ENCODE data around the gene ATP6AP1. TPM values are rescaled to one million over a fixed set of nuclear protein-coding genes. Genes with fewer than 3 reads are reported as not detected.

ATP6AP1 gene
- total and polyA plus RNA-seq, 2 experiments from 2014 or later: 37.7 to 52.1 TPM

DNA sequence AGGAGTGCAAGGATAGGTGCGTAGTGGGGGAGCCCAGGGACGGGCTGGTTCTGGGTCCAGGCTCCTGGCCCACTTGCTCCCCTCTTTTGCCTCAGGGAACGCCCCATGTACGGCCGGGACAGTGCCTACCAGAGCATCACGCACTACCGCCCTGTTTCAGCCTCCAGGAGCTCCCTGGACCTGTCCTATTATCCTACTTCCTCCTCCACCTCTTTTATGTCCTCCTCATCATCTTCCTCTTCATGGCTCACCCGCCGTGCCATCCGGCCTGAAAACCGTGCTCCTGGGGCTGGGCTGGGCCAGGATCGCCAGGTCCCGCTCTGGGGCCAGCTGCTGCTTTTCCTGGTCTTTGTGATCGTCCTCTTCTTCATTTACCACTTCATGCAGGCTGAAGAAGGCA lies 47.7 kb upstream of the ATP6AP1 start:
- no peaks in the 10 kb centered on the region for H3K9me3 Mint-ChIP-seq
- TF ChIP-seq NANOG (IDR thresholded peaks at IDR 0.05; ENCODE audit: borderline replicate concordance) (no peak), ZNF331 (CRISPR knock-in tag; IDR thresholded peaks at IDR 0.05; ENCODE audit: low read depth) (no peak), EZH2 (IDR thresholded peaks at IDR 0.05; ENCODE audit: low read depth, unreplicated experiment) (no peak), JUNB (IDR thresholded peaks at IDR 0.05; ENCODE audit: unreplicated experiment) (no peak), STAT1 (IDR thresholded peaks at IDR 0.05; ENCODE audit: unreplicated experiment) (no peak), CTCF (conservative IDR thresholded peaks at IDR 0.05; ENCODE audit: low read depth in 2 of 2) (no peak), ZNF462 (CRISPR knock-in tag; IDR thresholded peaks at IDR 0.05) (no peak)
- TF ChIP-seq, protein P1, sequence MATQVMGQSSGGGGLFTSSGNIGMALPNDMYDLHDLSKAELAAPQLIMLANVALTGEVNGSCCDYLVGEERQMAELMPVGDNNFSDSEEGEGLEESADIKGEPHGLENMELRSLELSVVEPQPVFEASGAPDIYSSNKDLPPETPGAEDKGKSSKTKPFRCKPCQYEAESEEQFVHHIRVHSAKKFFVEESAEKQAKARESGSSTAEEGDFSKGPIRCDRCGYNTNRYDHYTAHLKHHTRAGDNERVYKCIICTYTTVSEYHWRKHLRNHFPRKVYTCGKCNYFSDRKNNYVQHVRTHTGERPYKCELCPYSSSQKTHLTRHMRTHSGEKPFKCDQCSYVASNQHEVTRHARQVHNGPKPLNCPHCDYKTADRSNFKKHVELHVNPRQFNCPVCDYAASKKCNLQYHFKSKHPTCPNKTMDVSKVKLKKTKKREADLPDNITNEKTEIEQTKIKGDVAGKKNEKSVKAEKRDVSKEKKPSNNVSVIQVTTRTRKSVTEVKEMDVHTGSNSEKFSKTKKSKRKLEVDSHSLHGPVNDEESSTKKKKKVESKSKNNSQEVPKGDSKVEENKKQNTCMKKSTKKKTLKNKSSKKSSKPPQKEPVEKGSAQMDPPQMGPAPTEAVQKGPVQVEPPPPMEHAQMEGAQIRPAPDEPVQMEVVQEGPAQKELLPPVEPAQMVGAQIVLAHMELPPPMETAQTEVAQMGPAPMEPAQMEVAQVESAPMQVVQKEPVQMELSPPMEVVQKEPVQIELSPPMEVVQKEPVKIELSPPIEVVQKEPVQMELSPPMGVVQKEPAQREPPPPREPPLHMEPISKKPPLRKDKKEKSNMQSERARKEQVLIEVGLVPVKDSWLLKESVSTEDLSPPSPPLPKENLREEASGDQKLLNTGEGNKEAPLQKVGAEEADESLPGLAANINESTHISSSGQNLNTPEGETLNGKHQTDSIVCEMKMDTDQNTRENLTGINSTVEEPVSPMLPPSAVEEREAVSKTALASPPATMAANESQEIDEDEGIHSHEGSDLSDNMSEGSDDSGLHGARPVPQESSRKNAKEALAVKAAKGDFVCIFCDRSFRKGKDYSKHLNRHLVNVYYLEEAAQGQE (IDR thresholded peaks at IDR 0.05; ENCODE audit: unreplicated experiment): no peak
- TF ChIP-seq, protein P2, sequence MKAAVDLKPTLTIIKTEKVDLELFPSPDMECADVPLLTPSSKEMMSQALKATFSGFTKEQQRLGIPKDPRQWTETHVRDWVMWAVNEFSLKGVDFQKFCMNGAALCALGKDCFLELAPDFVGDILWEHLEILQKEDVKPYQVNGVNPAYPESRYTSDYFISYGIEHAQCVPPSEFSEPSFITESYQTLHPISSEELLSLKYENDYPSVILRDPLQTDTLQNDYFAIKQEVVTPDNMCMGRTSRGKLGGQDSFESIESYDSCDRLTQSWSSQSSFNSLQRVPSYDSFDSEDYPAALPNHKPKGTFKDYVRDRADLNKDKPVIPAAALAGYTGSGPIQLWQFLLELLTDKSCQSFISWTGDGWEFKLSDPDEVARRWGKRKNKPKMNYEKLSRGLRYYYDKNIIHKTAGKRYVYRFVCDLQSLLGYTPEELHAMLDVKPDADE (IDR thresholded peaks at IDR 0.05): no peak
- DNase-seq (ENCODE audit: low spot score): no peak
- ATAC-seq: no peak
- no peak overlapping the region for H2AFZ ChIP-seq
- H3K79me2 ChIP-seq (replicated peaks; ENCODE audit: insufficient read depth): peaks cover 11% of the 10 kb centered on the region
- H3K4me3 Mint-ChIP-seq: peak overlapping the region; percentile 87
- peak overlapping the region; percentile 80; the same call in 1 of the 2 replicates for H3K4me2 ChIP-seq
- H3K27ac ChIP-seq (ENCODE audit: low read depth): peak overlapping the region; percentile 97
- H3K27me3 ChIP-seq (ENCODE audit: insufficient read depth): no peaks in the 10 kb centered on the region
- peaks cover 12% of the 10 kb centered on the region for H3K27me3 Mint-ChIP-seq (ENCODE audit: insufficient read depth, low read depth, poor library complexity)
- H3K4me1 Mint-ChIP-seq: peaks cover 18% of the 10 kb centered on the region
- H3K9me2 ChIP-seq (ENCODE audit: insufficient read depth): no peaks in the 10 kb centered on the region
- peak overlapping the region; percentile 97 for H3K27ac Mint-ChIP-seq
- H4K20me1 ChIP-seq (replicated peaks; ENCODE audit: insufficient read depth): no peaks in the 10 kb centered on the region
- no peaks in the 10 kb centered on the region for H3F3A ChIP-seq (replicated peaks; ENCODE audit: low read depth)
- H3K4me1 ChIP-seq (ENCODE audit: insufficient read depth): peaks cover 4% of the 10 kb centered on the region; the same call in 1 of the 2 replicates
- no peaks in the 10 kb centered on the region for H3K36me3 ChIP-seq (ENCODE audit: insufficient read depth)
- H3K4me3 ChIP-seq: peak overlapping the region; percentile 75
- peaks cover 20% of the 10 kb centered on the region for H3K36me3 Mint-ChIP-seq (ENCODE audit: low read depth)
